Tibial nerve (tissue), 3 donors: ENCODE results near the gene NRL.

Source experiments
- POLR2A ChIP-seq, 2 donors: fragments of 450-650 bp; IDR thresholded peaks; one replicate each; pipeline ENCODE4 v1.6.1; 2017; ENCODE audit warnings: antibody characterized with exemption in 2 of 2, mild to moderate bottlenecking in 2 of 2, moderate library complexity in 2 of 2
- TF ChIP-seq, protein P1 (sequence below), 5 experiments: fragments of 200-600 bp in 3 of 5; fragments of 450-650 bp in 2 of 5; sonication (generic) in 3 of 5; IDR thresholded peaks; one replicate each; pipeline ENCODE4 v1.5.1; 2016 to 2019; ENCODE audit warnings: antibody characterized with exemption in 5 of 5, mild to moderate bottlenecking in 3 of 5, moderate library complexity in 2 of 5

DNA sequence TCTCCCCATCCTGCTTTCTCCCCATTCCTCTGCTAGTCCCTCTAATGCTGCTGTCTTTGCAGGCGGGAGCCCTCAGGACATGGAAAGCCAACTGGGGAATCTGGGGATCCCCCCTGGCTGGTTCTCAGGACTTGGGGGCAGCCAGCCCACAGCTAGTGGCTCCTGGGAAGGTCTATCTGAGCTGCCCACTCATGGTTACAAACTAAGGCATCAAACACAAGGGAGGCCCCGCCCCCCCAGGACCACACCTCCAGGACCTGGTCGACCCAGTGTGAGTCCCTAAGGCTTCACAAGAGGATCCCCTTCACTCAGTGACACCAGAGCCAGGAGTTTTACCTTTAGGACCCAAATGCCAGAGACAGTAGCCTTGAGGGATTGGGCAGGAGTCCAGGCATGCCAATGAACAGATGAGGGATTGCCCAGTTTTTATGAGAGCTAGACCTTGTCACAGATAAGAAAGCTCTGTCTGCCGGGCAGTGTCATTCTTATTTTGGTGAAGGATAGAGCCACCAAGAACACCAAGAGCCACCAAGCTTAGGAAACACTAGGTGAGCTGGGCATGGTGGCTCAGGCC, 51.4 kb downstream of the NRL start:
- TF ChIP-seq, protein P1, sequence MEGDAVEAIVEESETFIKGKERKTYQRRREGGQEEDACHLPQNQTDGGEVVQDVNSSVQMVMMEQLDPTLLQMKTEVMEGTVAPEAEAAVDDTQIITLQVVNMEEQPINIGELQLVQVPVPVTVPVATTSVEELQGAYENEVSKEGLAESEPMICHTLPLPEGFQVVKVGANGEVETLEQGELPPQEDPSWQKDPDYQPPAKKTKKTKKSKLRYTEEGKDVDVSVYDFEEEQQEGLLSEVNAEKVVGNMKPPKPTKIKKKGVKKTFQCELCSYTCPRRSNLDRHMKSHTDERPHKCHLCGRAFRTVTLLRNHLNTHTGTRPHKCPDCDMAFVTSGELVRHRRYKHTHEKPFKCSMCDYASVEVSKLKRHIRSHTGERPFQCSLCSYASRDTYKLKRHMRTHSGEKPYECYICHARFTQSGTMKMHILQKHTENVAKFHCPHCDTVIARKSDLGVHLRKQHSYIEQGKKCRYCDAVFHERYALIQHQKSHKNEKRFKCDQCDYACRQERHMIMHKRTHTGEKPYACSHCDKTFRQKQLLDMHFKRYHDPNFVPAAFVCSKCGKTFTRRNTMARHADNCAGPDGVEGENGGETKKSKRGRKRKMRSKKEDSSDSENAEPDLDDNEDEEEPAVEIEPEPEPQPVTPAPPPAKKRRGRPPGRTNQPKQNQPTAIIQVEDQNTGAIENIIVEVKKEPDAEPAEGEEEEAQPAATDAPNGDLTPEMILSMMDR (IDR thresholded peaks at IDR 0.05), result no peak
- TF ChIP-seq POLR2A (IDR thresholded peaks at IDR 0.05), result no peak
